Superior temporal gyrus (tissue), 1 donor: Measurements from ENCODE around the gene OR52K2.
"Not testable (repeated sequence)": the region's sequence is repeated elsewhere in the genome, so short reads cannot be mapped to it uniquely, and the experiment has no call there.

Experiments
- DNase-seq: peaks from one replicate; pipeline ENCODE4 v3.0.0-alpha.2; 2016; ENCODE audit errors: extremely low spot score

Gene OR52K2

GRCh38 chr11:4480577-4481239 is 31.6 kb downstream of the OR52K2 start:
- DNase-seq, result no peak

- no peak for DNase-seq
These were observed 32.1 kb downstream of the OR52K2 start for GRCh38 chr11:4481240-4481582.

GRCh38 chr11:4482445-4482844 is 33.4 kb downstream of the OR52K2 start, which contains the start of gene OR52K1:
OR52K1 (plus strand) TSS chr11:4482646; CDS start chr11:4488901, 6,255 bp downstream.
- DNase-seq, result no peak

GRCh38 chr11:4484310-4484709 is 35.2 kb downstream of the OR52K2 start:
- DNase-seq, result no peak

GRCh38 chr11:4491405-4491804 is 42.3 kb downstream of the OR52K2 start:
- not testable (repeated sequence) for DNase-seq

GRCh38 chr11:4491878-4492606 is 42.9 kb downstream of the OR52K2 start:
- DNase-seq, result no peak

- no peak for DNase-seq
These were observed 44.4 kb downstream of the OR52K2 start for GRCh38 chr11:4493480-4493818.

GRCh38 chr11:4495487-4495886 is 46.4 kb downstream of the OR52K2 start:
- DNase-seq, result no peak

GRCh38 chr11:4495986-4496385 is 46.9 kb downstream of the OR52K2 start:
- no peak for DNase-seq

- DNase-seq, result no peak
These were observed 47.6 kb downstream of the OR52K2 start for GRCh38 chr11:4496557-4497248.
